KMS-11 (cell line): ENCODE data around the gene COMMD8.

Source experiments
- H2AFZ ChIP-seq: fragments of 200-600 bp; sonication (generic); 2 replicates; pipeline ENCODE4 v1.6.1; 2016; ENCODE audit warnings: antibody characterized with exemption, mixed run types, low read depth
- H3K27ac ChIP-seq: fragments of 200-600 bp; sonication (generic); 2 replicates; pipeline ENCODE4 v1.6.1; 2016; ENCODE audit warnings: mild to moderate bottlenecking, mixed run types
- H3K27me3 ChIP-seq: fragments of 200-600 bp; sonication (generic); 2 replicates; pipeline ENCODE4 v1.6.1; 2017; ENCODE audit warnings: mild to moderate bottlenecking, low read depth, mixed run types, moderate library complexity; ENCODE audit not compliant: insufficient read depth
- H3K36me3 ChIP-seq: fragments of 200-600 bp; sonication (generic); 2 replicates; pipeline ENCODE4 v1.6.1; 2017; ENCODE audit warnings: mild to moderate bottlenecking, mixed run types; ENCODE audit not compliant: insufficient read depth
- H3K4me1 ChIP-seq: fragments of 200-600 bp; sonication (generic); 2 replicates; pipeline ENCODE4 v1.6.1; 2016; ENCODE audit warnings: mild to moderate bottlenecking, low read depth, mixed run types; ENCODE audit not compliant: poor library complexity, severe bottlenecking
- H3K4me2 ChIP-seq: fragments of 200-600 bp; sonication (generic); 2 replicates; pipeline ENCODE4 v1.7.0; 2016; ENCODE audit warnings: mild to moderate bottlenecking, mixed run types
- H3K4me3 ChIP-seq: fragments of 200-600 bp; sonication (generic); IDR thresholded peaks from 2 replicates; pipeline ENCODE4 v1.6.1; 2017; ENCODE audit warnings: low read depth, low read length, mixed read lengths; ENCODE audit not compliant: insufficient read depth
- H3K79me2 ChIP-seq: fragments of 200-600 bp; sonication (generic); 2 replicates; pipeline ENCODE4 v1.6.1; 2016; ENCODE audit warnings: low read depth, mixed run types; ENCODE audit not compliant: insufficient read depth
- H3K9ac ChIP-seq: fragments of 200-600 bp; sonication (generic); 2 replicates; pipeline ENCODE4 v1.6.1; 2016; ENCODE audit warnings: mild to moderate bottlenecking, mixed run types
- H4K20me1 ChIP-seq: fragments of 200-600 bp; sonication (generic); 2 replicates; pipeline ENCODE4 v1.6.1; 2016; ENCODE audit warnings: mild to moderate bottlenecking, mixed run types; ENCODE audit not compliant: insufficient read depth
- TF ChIP-seq, protein P1 (sequence below): fragments of 200-600 bp; sonication (generic); conservative IDR thresholded peaks from 2 replicates; pipeline ENCODE4 v1.6.1; 2017; ENCODE audit warnings: low read depth, mild to moderate bottlenecking, antibody characterized with exemption, low read length, moderate library complexity, mixed read lengths

COMMD8 gene

DNA sequence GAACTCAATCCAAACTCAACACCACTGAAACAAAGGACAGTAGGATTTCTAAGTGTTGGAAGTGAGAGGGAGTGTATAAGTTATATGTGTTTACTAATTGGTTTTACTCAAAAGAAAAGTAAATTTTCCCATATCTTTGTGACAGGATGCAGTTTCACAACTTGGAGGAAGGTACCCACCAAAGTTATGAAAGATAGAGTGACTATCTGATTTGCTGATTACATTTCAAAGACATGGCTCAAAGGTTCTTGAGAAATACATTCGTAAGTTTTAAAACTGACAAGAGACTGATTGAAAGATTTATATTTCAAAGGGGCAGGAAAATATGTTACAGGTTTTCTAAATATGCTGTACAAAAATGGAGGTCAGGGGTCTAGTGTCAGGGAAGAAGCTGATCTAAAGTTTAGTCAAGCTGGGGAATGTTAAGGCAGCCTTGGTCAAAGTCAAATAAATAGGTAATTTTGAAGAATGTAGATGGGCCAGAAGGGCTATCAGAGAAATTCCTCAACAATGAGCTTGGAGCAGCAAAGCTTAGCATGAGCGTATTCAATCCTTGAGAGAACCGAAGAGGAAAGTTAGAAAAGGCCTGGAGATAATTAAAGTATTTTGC lies 9.7 kb upstream of the COMMD8 start:
- Histone ChIP-seq H3K4me3 (no peak overlapping the region), H3K36me3 (no peaks in the 10 kb centered on the region), H3K27me3 (no peaks in the 10 kb centered on the region), H2AFZ (no peak overlapping the region), H3K27ac (no peak overlapping the region), H3K9ac (no peak overlapping the region), H4K20me1 (no peaks in the 10 kb centered on the region), H3K79me2 (no peaks in the 10 kb centered on the region), H3K4me2 (no peak overlapping the region), H3K4me1 (no peaks in the 10 kb centered on the region)
- TF ChIP-seq, protein P1, sequence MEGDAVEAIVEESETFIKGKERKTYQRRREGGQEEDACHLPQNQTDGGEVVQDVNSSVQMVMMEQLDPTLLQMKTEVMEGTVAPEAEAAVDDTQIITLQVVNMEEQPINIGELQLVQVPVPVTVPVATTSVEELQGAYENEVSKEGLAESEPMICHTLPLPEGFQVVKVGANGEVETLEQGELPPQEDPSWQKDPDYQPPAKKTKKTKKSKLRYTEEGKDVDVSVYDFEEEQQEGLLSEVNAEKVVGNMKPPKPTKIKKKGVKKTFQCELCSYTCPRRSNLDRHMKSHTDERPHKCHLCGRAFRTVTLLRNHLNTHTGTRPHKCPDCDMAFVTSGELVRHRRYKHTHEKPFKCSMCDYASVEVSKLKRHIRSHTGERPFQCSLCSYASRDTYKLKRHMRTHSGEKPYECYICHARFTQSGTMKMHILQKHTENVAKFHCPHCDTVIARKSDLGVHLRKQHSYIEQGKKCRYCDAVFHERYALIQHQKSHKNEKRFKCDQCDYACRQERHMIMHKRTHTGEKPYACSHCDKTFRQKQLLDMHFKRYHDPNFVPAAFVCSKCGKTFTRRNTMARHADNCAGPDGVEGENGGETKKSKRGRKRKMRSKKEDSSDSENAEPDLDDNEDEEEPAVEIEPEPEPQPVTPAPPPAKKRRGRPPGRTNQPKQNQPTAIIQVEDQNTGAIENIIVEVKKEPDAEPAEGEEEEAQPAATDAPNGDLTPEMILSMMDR, result no peak

DNA sequence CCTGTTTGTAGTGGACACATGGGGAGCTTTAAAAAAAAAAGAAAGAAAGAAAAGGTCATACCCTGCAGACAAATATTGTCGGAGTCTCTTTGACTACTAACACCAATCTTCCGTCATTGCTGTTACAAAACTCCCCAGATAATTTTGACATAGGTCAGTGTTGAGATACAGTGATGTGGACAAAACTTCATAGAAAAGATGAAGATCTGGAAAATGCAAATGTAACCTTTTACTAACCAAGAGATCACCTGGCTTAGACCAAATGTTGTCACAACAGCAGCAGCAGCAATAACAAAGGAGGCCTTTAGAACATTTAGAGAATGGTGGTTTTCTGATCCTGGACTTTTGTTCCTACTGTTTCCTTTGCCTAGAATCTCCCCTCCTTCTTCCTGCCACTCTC lies 8.1 kb upstream of the COMMD8 start:
- Histone ChIP-seq H3K4me1 (no peaks in the 10 kb centered on the region), H3K79me2 (no peaks in the 10 kb centered on the region), H3K4me2 (no peak overlapping the region)

DNA sequence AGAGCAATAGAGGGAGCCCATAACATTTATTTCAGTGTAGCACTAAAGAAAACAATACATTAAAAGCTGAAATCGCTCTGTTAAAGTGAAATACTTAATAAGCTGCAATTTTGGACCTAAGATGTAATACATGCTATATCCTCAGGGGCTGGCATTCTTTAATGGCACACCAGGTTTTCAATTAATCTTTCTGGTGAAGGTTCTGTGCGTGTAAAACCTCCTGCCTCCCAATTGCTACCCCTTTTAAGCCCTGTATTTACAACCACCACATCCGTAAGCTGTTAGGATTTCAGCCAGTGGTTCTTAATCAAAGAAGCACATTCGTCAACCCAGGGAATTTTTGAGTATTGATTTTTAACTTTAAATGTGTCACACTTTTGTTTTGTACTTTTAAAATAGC lies 7.6 kb upstream of the COMMD8 start:
- no peak overlapping the region for H3K27ac ChIP-seq
- H3K9ac ChIP-seq, result no peak overlapping the region
- no peak overlapping the region for H3K4me3 ChIP-seq
- H4K20me1 ChIP-seq, result no peaks in the 10 kb centered on the region
- no peak overlapping the region for H2AFZ ChIP-seq
- TF ChIP-seq, protein P1, result no peak
- H3K27me3 ChIP-seq, result no peaks in the 10 kb centered on the region
- H3K4me1 ChIP-seq, result no peaks in the 10 kb centered on the region
- H3K36me3 ChIP-seq, result no peaks in the 10 kb centered on the region
- H3K79me2 ChIP-seq, result no peaks in the 10 kb centered on the region
- no peak overlapping the region for H3K4me2 ChIP-seq

More for the DNA sequence above, 8.1 kb upstream of the COMMD8 start:
- H3K27ac ChIP-seq, result no peak overlapping the region
- H2AFZ ChIP-seq, result no peak overlapping the region
- H4K20me1 ChIP-seq, result no peaks in the 10 kb centered on the region
- H3K4me3 ChIP-seq, result no peak overlapping the region
- H3K9ac ChIP-seq, result no peak overlapping the region
- TF ChIP-seq, protein P1, result no peak
- no peaks in the 10 kb centered on the region for H3K36me3 ChIP-seq
- no peaks in the 10 kb centered on the region for H3K27me3 ChIP-seq

DNA sequence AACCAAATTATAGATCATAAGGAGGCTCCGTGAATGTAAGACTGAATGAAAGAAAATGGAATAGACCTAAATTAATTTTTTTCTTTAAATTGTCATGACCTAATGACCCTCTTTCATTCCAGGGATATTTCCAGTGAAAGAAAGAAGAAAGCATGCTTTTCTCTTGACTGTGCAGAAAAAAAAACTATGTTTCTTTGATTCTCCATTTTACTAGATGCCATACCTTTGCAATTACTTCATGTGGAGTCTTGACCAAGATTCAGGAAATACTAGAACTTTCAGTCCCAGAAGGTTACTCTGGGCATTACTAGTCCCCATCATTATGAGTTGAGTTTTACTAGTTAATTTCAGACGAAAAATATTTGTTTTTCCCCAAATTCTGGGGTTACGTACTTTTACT lies 6.4 kb upstream of the COMMD8 start:
- no peak overlapping the region for H3K27ac ChIP-seq
- H3K4me3 ChIP-seq, result no peak overlapping the region
- no peaks in the 10 kb centered on the region for H3K36me3 ChIP-seq
- H3K4me1 ChIP-seq, result no peaks in the 10 kb centered on the region
- TF ChIP-seq, protein P1, result no peak
- no peak overlapping the region for H3K9ac ChIP-seq
- H4K20me1 ChIP-seq, result no peaks in the 10 kb centered on the region
- no peaks in the 10 kb centered on the region for H3K79me2 ChIP-seq
- no peak overlapping the region for H2AFZ ChIP-seq
- no peaks in the 10 kb centered on the region for H3K27me3 ChIP-seq
- H3K4me2 ChIP-seq, result no peak overlapping the region
